ENCODE results near the gene PRKAR1B. TPM values are rescaled to one million over a fixed set of nuclear protein-coding genes. Genes with fewer than 3 reads are reported as not detected.

The PRKAR1B gene
- total RNA-seq, 1 experiment from 2014 or later, result 43.3 TPM

GRCh38 chr7:557558-557881 lies 169.6 kb downstream of the PRKAR1B start:
- Histone ChIP-seq H4K8ac (replicated peaks; ENCODE audit: insufficient read length, low read depth, low read length) (no peak overlapping the region), H3K56ac (ENCODE audit: insufficient read length, low read depth, low read length) (no peak overlapping the region), H2BK12ac (ENCODE audit: insufficient read length, low read depth, low read length) (no peak overlapping the region), H2BK15ac (ENCODE audit: low read depth, low read length) (no peak overlapping the region), H3K79me2 (ENCODE audit: insufficient read depth, low read length) (no peaks in the 10 kb centered on the region), H4K91ac (ENCODE audit: insufficient read length, low read depth, low read length) (no peak overlapping the region), H3T11ph (ENCODE audit: low read length) (no peak overlapping the region), H2AFZ (ENCODE audit: low read length) (no peak overlapping the region), H3K14ac (ENCODE audit: insufficient read depth, low read length) (no peak overlapping the region), H3K27ac (ENCODE audit: insufficient read length, low read depth, low read length) (no peak overlapping the region), H3K23me2 (ENCODE audit: insufficient read length, low read depth, low read length, poor library complexity, severe bottlenecking) (no peaks in the 10 kb centered on the region), H4K5ac (ENCODE audit: insufficient read length, low read depth, low read length) (no peak overlapping the region), H3K79me1 (ENCODE audit: insufficient read depth, low read depth, low read length, poor library complexity, severe bottlenecking) (no peaks in the 10 kb centered on the region), H3K9me3 (ENCODE audit: control insufficient read depth, low read depth, low read length) (no peaks in the 10 kb centered on the region), H3K4ac (ENCODE audit: low read depth, low read length) (no peak overlapping the region), H2BK20ac (ENCODE audit: low read depth, low read length, poor library complexity, severe bottlenecking) (no peak overlapping the region), H3K18ac (ENCODE audit: insufficient read length, low read depth, low read length) (no peak overlapping the region), H3K23ac (ENCODE audit: insufficient read length, low read depth, low read length) (no peak overlapping the region), H2BK120ac (ENCODE audit: low read depth, low read length, poor library complexity, severe bottlenecking) (no peak overlapping the region), H3K4me1 (ENCODE audit: insufficient read depth, low read length) (no peaks in the 10 kb centered on the region), H3K9ac (ENCODE audit: extremely low read depth, insufficient read length, low read length) (no peak overlapping the region), H4K20me1 (ENCODE audit: control insufficient read depth, insufficient read depth, insufficient read length) (no peaks in the 10 kb centered on the region), H3K27me3 (ENCODE audit: insufficient read depth, low read length) (no peaks in the 10 kb centered on the region), H2AK5ac (ENCODE audit: insufficient read length, low read length) (no peak overlapping the region), H3K4me2 (ENCODE audit: insufficient read depth, insufficient read length, low read length) (no peak overlapping the region), H2BK5ac (ENCODE audit: insufficient read length, low read length) (no peak overlapping the region)
- Mint-ChIP-seq H3K27ac (no peak overlapping the region), H3K9me3 (0 out of 5 replicates have a peak, but pooled peaks cover 0 to 2% of the 10 kb centered on the region in 2 experiments), H3K4me1 (peaks cover 0 to 2% of the 10 kb centered on the region in 2 experiments; a peak in 1 of 4 replicates), H3K36me3 (ENCODE audit: insufficient read depth in 1 of 3, low read depth in 3 of 3) (peaks cover 0 to 4% (median 2%) of the 10 kb centered on the region in 3 experiments; a peak in 3 of 7 replicates), H3K27me3 (ENCODE audit: low read depth) (no peaks in the 10 kb centered on the region), H3K4me3 (no peak overlapping the region)
- no peak for TF ChIP-seq CTCF (conservative IDR thresholded peaks at IDR 0.05)
- WGBS (ENCODE audit: extremely low coverage, insufficient read length, low lambda C conversion rate), result no CpG with 5 or more reads among the region's 12 CpGs
- DNase-seq, result no peak
